K562 (cell line): ENCODE results near the gene SERTAD3. TPM values are rescaled to one million over a fixed set of nuclear protein-coding genes. Genes with fewer than 3 reads are reported as not detected.

Source experiments
- BCOR ChIP-seq: fragments of 450-650 bp; IDR thresholded peaks from 2 replicates; pipeline ENCODE4 v1.6.1; 2016
- BMI1 ChIP-seq: fragments of 150-350 bp; IDR thresholded peaks from 2 replicates; pipeline ENCODE4 v1.6.1; 2014; ENCODE audit warnings: low read length
- CSDE1 ChIP-seq, 2 experiments: fragments of 450-650 bp; IDR thresholded peaks; 2 replicates each; pipeline ENCODE4 v1.6.1; 2016; ENCODE audit warnings: mild to moderate bottlenecking in 1 of 2
- DMBX1 ChIP-seq: fragments of 250-450 bp; sonication (Bioruptor Pico); IDR thresholded peaks from 2 replicates; pipeline ENCODE4 v1.8.0; 2022; ENCODE audit warnings: inconsistent platforms, mild to moderate bottlenecking, moderate library complexity, borderline replicate concordance
- EWSR1 ChIP-seq: fragments of 450-650 bp; IDR thresholded peaks from 2 replicates; pipeline ENCODE4 v1.6.1; 2018; ENCODE audit warnings: borderline replicate concordance, mild to moderate bottlenecking, low read depth, moderate library complexity; ENCODE audit not compliant: partially characterized antibody
- FIP1L1 ChIP-seq: fragments of 200-400 bp; formaldehyde crosslinking; IDR thresholded peaks from 2 replicates; pipeline ENCODE4 v1.6.1; 2018; ENCODE audit warnings: mild to moderate bottlenecking, low read depth, low read length; ENCODE audit not compliant: poor library complexity, severe bottlenecking
- FOXA1 ChIP-seq: fragments of 450-650 bp; IDR thresholded peaks from 2 replicates; pipeline ENCODE4 v1.6.1; 2016; ENCODE audit warnings: mild to moderate bottlenecking, borderline replicate concordance
- GABPB2 ChIP-seq: fragments of 250-450 bp; sonication (Bioruptor Pico); conservative IDR thresholded peaks from 2 replicates; pipeline ENCODE4 v1.5.1; 2021; ENCODE audit warnings: mild to moderate bottlenecking
- HDGF ChIP-seq: fragments of 450-650 bp; IDR thresholded peaks from 2 replicates; pipeline ENCODE4 v1.6.1; 2016
- MTA1 ChIP-seq: fragments of 450-650 bp; IDR thresholded peaks from 2 replicates; pipeline ENCODE4 v1.6.1; 2017; ENCODE audit warnings: borderline replicate concordance
- POLR3G ChIP-seq: IDR thresholded peaks from 2 replicates; pipeline ENCODE4 v1.6.1; 2011; ENCODE audit not compliant: insufficient read length, insufficient replicate concordance; ENCODE audit errors: extremely low read depth
- RAD51 ChIP-seq: fragments of 450-650 bp; IDR thresholded peaks from 2 replicates; pipeline ENCODE4 v1.7.1; 2016; ENCODE audit warnings: low read depth, mild to moderate bottlenecking, borderline replicate concordance
- RB1 ChIP-seq: fragments of 450-650 bp; IDR thresholded peaks from 2 replicates; pipeline ENCODE4 v1.6.1; 2017; ENCODE audit warnings: low read depth, mild to moderate bottlenecking
- SFPQ ChIP-seq: fragments of 200-400 bp; formaldehyde crosslinking; IDR thresholded peaks from 2 replicates; pipeline ENCODE4 v1.6.1; 2017; ENCODE audit warnings: mild to moderate bottlenecking, low read depth, low read length, moderate library complexity
- SP1 ChIP-seq: sonication (generic); formaldehyde crosslinking; IDR thresholded peaks from 2 replicates; pipeline ENCODE4 v1.8.1; 2022; ENCODE audit warnings: mild to moderate bottlenecking, missing genetic modification reagents
- ZEB2 ChIP-seq: fragments of 450-650 bp; IDR thresholded peaks from 2 replicates; pipeline ENCODE4 v1.6.1; 2016
- ZNF184 ChIP-seq: sonication (generic); formaldehyde crosslinking; IDR thresholded peaks from 2 replicates; pipeline ENCODE4 v1.5.0; 2020; ENCODE audit warnings: missing genetic modification reagents
- ZNF551 ChIP-seq: fragments of 250-450 bp; sonication (Bioruptor Pico); IDR thresholded peaks from 2 replicates; pipeline ENCODE4 v1.5.0; 2021; ENCODE audit warnings: mild to moderate bottlenecking, moderate library complexity
- ZNF592 ChIP-seq: fragments of 450-650 bp; IDR thresholded peaks from 2 replicates; pipeline ENCODE4 v1.6.1; 2017; ENCODE audit warnings: antibody characterized with exemption, mild to moderate bottlenecking
- ZNF740 ChIP-seq, 3 experiments: fragments of 200-800 bp in 1 of 3; sonication (Bioruptor generic) in 1 of 3; sonication (generic) in 1 of 3; formaldehyde crosslinking in 1 of 3; IDR thresholded peaks; 2 replicates each; pipeline versions ENCODE4 v1.6.1 to v1.8.0; 2016 to 2022; ENCODE audit warnings: mild to moderate bottlenecking in 2 of 3, missing compliant biosample characterization in 2 of 3, missing genetic modification characterization in 2 of 3, missing genetic modification reagents in 1 of 3
- polyA plus RNA-seq, 8 experiments: library from polyadenylated mRNA; depleted of rRNA in 4 of 8; stranded (reverse) in 5 of 8; unstranded in 3 of 8; fragments of >200 nt; fragmentation: Nextera tagmentation in 2 of 8; fragmentation: Illumina TruSeq in 1 of 8; extraction: Ambion mirVana in 2 of 8; extraction: Trizol in 1 of 8; gene quantifications; 2 replicates each; pipeline versions ENCODE4 v1.2.1 to v1.2.3, GENCODE V29; 2011 to 2014; ENCODE audit warnings: inconsistent platforms in 1 of 8, missing spikeins in 1 of 8
- total RNA-seq, 7 experiments: library from RNA; depleted of rRNA in 6 of 7; stranded (reverse); fragments of >200 nt in 6 of 7; fragmentation: Illumina TruSeq in 2 of 7; extraction: Trizol in 2 of 7; gene quantifications; 2 replicates each; pipeline versions ENCODE4 v1.2.1 to v1.2.3, GENCODE V29; 2011 to 2021; ENCODE audit warnings: low replicate concordance in 1 of 7

The SERTAD3 gene
- total and polyA plus RNA-seq, 9 of the 15 experiments (the other 6 are each of a cell fraction or from before 2014, with no cell fraction given): 5.4 to 28.9 (median 17.5) TPM

GRCh38 chr19:40420766-40421765, 23.1 kb downstream of the SERTAD3 start (continued):
- TF ChIP-seq SFPQ: no peak
- TF ChIP-seq GABPB2 (CRISPR knock-in tag): no peak
- no peak; the same call in 1 of the 2 replicates for TF ChIP-seq MTA1
- TF ChIP-seq EWSR1: no peak
- TF ChIP-seq FOXA1: no peak
- peak; percentile 99 for TF ChIP-seq ZNF740 (CRISPR knock-in tag; IDR thresholded peaks at IDR 0.05)
- peak in 1 of 2 experiments; percentile 97; a peak in 2 of 4 replicates for TF ChIP-seq ZNF740 (tag; IDR thresholded peaks at IDR 0.05)
- no peak for TF ChIP-seq HDGF
- TF ChIP-seq ZEB2: no peak
- TF ChIP-seq POLR3G: no peak
- no peak for TF ChIP-seq CSDE1 (IDR thresholded peaks at IDR 0.05)
- peak; percentile 82 for TF ChIP-seq RB1
- 0 out of 2 replicates have a peak, but pooled peaks have one; percentile 36 for TF ChIP-seq DMBX1 (CRISPR knock-in tag)
- TF ChIP-seq FIP1L1: peak; percentile 80
- peak; percentile 88 for TF ChIP-seq SP1
- TF ChIP-seq BCOR: no peak
- TF ChIP-seq RAD51: no peak
- no peak for TF ChIP-seq ZNF184 (CRISPR knock-in tag)
- no peak for TF ChIP-seq ZNF551 (CRISPR knock-in tag)
- peak; percentile 56; the same call in 1 of the 2 replicates for TF ChIP-seq ZNF592
- no peak for TF ChIP-seq BMI1
